ENCODE measurements around the gene PRKAG2.

The PRKAG2 gene

GRCh38 chr7:151684408-151685175 lies 192.3 kb downstream of the PRKAG2 start:
- DNase-seq = no peak

- no peak for DNase-seq
These were observed 193.1 kb downstream of the PRKAG2 start for GRCh38 chr7:151683615-151684407.

GRCh38 chr7:151682831-151683614 lies 193.9 kb downstream of the PRKAG2 start:
- DNase-seq = no peak

GRCh38 chr7:151681726-151682125 lies 195.2 kb downstream of the PRKAG2 start:
- no peak for DNase-seq

DNA sequence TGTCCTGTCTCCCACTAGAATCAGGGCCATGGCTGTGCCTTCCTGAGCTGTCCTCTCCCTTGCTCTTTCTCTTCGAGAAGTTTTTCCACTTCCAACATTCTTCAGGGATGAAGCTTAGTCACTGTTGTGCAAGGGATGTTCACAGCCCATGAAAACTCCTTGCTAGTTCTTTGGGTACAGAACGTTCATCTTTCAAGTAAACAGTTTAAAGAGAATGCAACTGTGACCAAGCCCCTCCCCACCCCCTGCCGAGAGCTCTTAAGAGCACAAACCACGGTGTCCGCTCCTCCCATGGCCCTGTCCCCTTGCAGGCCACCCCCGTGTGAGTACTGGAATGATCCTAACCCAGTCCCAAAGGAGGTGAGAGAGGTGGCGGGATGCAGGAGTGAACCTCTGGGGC lies 196.1 kb downstream of the PRKAG2 start:
- DNase-seq = no peak

GRCh38 chr7:151679881-151680612 lies 196.9 kb downstream of the PRKAG2 start:
- peak; percentile 52 for DNase-seq

GRCh38 chr7:151679071-151679708 lies 197.7 kb downstream of the PRKAG2 start:
- peak; percentile 34 for DNase-seq

DNA sequence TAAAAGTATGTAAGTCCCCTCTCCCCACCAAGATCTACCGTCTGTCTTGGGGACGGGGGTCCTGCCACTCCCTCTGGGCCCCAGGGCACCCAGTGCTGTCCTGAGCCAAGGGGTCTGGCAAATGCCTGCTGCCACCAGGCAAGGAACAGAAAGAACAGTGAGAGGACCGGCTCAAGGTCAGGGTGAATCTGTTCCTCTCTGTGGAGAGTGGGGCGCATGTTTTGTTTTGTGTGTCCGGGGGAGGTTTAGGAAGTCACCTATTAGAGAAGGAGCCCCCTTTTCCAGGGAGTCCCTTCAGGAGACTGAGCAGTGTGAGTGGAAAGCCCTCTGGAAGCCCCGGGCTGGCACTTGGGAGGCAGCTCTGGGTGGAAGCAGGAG lies 198.7 kb downstream of the PRKAG2 start:
- DNase-seq = no peak

DNA sequence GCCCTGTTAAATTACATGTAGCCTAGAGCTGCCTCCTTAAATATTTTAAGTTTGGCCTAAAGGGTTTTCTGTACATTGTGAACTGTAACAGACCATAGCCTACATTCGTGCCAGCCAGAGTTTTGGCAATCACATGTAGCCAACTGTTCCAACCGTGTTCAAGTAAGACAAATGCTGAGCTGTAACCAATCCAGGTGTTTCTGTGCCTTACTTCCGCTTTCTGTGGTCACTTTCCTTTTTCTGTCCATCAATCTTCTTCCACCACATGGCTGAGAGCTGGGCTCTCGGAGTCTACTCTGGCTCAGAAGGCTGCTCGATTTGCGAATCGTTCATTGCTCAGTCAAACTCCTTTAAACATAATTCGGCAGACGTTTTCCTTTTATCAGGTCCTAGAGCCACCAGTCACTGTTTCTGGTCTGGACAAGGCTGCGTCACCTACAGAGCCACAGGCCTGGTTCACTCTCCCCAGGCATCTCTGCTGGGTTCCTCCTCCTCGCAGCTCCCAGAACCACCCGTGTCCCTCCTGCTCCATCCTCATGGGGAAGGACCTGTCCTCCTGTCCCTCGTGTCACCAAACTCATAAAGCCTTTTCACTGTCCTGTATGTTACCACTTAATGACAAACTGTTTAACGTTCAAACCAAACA lies 199.2 kb downstream of the PRKAG2 start:
- DNase-seq = peak; percentile 46

DNA sequence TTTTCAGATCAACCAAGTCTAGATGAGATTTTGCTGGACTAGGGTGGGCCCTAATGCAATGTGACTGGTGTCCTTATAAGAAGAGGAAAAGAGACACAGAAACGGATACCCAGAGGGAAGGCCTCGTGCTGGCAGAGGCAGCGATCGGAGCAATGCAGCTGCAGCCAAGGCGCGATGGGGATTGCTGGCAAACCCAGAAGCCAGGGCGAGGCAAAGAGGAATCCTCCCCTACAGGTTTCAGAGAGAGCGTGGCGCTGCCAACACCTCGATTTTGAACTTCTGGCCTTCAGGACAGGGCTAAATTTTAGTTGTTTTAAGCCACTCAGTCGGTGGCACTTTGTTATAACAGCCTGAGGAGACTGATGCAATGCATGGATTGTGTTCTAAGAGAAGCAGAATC lies 200.2 kb downstream of the PRKAG2 start:
- no peak for DNase-seq

DNA sequence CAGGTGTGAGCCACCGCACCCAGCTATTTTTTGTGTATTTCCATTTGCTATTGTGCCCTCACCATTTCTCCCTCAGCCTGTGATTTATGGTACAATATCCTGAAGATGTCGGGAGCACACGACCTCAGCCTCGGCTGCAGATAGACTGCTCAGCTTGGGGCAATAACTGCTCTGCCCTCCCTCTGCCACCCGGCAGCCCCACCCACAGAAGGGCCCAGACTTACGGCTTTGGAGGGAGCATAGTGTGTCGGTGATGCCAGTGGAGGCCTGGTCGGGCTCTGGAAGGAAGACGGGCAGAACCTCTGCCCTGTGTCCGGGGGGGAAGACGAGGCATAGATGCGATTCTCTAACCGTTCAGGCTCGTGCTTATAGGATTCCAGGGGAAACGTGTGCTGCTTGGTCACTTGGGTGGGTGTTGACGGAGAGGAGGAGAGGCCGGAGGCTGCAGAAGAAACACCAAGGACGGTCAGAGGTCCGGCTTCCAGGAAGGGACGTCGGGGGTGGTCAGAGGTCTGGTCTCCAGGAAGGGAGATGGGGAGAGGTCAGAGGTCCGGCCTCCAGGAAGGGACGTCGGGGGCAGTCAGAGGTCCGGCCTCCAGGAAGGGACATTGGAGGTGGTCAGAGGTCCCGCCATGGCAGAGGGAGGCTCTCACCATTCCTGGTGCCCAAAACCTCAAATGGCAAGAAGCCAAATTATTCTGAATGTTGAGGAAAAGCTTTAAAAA lies 201.6 kb downstream of the PRKAG2 start:
- DNase-seq = no peak

DNA sequence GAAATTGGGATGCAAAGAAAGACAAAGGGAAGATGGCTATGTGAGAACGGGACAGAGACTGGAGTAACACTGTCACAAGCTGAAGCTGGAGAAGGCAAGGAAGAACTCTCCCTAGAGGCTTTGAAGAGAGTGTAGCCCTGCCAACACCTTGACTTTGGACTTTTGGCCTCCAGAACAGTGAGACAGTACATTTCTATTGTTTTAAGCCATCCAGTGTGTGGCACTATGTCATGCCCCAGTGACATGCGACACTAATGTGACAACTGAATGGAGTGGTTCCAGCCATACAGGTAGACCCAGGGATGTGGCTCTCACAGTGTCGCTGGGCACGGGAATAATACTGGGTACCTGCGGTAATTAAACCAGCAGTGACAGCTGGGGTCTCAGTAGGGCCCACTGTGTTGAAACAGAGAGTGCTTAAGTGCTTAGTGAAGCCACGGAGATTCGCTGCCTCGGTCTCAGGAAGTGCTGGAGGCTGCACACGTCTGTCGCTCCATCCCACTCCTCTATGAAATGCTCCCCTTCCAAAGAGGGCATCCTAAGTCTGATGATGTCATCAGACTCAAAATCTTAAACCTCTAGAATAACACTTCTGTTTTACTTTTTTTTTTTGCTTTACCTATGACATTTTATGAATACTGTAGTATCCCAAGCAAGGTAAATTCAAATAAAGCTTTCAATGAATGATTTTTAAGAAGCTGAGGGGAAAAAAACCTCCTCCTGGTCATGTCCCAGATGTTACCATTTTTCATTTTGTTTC lies 202.6 kb downstream of the PRKAG2 start:
- no peak for DNase-seq

GRCh38 chr7:151673216-151673615 lies 203.7 kb downstream of the PRKAG2 start:
- no peak for DNase-seq

DNA sequence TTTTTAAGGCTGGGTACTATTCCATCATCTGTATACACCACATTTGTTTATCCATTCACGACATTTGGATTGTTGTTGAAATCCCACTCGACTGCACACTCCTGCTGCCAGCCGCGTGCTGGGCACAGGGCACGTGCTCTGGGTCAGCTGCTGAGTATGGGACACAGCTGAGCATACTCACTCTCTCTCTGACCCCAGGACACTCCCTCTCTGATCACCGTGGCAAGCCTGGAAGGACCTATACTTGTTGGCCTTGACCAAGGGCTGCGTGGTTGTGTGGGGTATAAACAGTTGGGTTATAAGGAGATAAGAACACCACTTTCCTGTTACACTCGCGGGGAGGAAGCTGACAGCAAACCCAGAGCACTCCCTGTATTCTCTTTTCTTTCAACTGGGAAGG lies 204.2 kb downstream of the PRKAG2 start:
- peak; percentile 41 for DNase-seq

DNA sequence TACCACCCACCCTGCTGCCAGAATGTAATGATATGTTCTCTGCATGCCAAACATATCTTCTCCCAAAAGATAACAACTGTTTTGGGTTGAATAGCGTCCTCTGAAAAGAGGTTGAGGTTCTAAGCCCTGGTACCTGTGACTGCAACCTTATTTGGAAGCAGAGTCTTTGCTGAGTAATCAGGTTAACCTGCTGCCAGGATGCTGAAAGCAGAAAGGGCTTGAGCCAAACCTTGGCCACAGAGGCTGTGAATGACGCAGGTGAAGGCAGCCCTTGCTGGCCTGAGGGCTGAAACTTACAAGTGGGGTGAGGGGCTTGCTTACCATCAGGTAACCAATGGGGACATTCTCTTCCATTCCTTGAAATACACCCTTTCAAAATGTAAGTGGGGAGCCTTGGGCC lies 205.4 kb downstream of the PRKAG2 start:
- DNase-seq = no peak

- DNase-seq = no peak
These were observed 207.2 kb downstream of the PRKAG2 start for GRCh38 chr7:151669762-151670161.

GRCh38 chr7:151666886-151667285 lies 210.0 kb downstream of the PRKAG2 start:
- no peak for DNase-seq

DNA sequence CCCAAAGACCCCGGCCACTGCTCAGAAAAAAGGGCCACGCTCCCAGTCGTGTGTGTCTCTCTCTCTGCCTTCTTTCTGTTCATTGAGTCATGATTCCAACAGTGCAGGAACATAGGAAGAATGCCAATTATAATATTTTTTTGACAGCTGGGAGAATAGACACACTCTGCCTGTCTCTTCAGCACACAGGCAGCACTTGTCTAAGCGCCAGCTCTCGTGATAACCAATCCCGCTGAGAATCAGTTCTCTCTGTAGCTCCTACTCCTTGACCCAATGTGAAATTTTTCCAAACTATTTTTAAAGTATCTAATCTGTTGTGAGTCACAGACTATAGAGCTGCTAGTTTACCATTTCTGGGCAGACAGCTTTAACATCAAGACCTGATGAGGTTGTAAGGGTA lies 211.5 kb downstream of the PRKAG2 start:
- DNase-seq = no peak

DNA sequence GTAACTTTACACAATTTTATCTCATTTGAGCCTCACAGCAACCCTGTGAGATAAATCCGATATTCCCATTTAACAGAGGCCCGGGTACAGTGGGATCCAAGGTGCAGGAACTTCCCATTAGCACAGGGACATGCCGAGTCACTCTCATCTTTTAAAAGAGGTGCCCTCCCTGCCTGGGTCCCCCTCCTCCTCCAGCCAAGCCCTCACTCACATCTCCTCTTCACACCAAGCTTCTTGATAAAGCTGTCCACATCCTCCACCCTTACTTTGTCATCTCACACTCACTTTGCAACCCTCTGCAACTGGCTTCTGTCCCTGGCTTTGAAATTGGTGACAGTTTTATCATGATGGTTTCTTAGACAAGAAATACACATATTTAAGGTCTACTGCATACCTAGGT lies 212.6 kb downstream of the PRKAG2 start:
- no peak for DNase-seq

- no peak for DNase-seq
These were observed 213.4 kb downstream of the PRKAG2 start for GRCh38 chr7:151663382-151664100.

Data from GDM1 (cell line).